Measurements from ENCODE around the gene CDK5RAP1. TPM values are rescaled to one million over a fixed set of nuclear protein-coding genes. Genes with fewer than 3 reads are reported as not detected.

Gene CDK5RAP1
- total RNA-seq, 1 donor from 2014 or later: 58.7 TPM

GRCh38 chr20:33386673-33387072 is 14.6 kb downstream of the CDK5RAP1 start:
- H3K9me3 Mint-ChIP-seq: no peaks in the 10 kb centered on the region
- no peaks in the 10 kb centered on the region for H3K4me1 Mint-ChIP-seq
- H3K36me3 Mint-ChIP-seq (ENCODE audit: low read depth): peaks cover 26% of the 10 kb centered on the region
- no peak for DNase-seq (ENCODE audit: low read depth, low spot score)
- H3K27me3 Mint-ChIP-seq (ENCODE audit: low read depth): no peaks in the 10 kb centered on the region
- TF ChIP-seq CTCF (conservative IDR thresholded peaks at IDR 0.05): no peak
- H3K4me3 Mint-ChIP-seq: no peak overlapping the region
- no peak overlapping the region for H3K27ac Mint-ChIP-seq (ENCODE audit: unreplicated experiment)

GRCh38 chr20:33377366-33377765 is 24.0 kb downstream of the CDK5RAP1 start:
- H3K9me3 Mint-ChIP-seq: no peaks in the 10 kb centered on the region
- H3K27me3 Mint-ChIP-seq (ENCODE audit: low read depth): no peaks in the 10 kb centered on the region
- H3K4me3 Mint-ChIP-seq: no peak overlapping the region
- DNase-seq (ENCODE audit: low read depth, low spot score): no peak
- H3K36me3 Mint-ChIP-seq (ENCODE audit: low read depth): peaks cover 45% of the 10 kb centered on the region
- H3K4me1 Mint-ChIP-seq: no peaks in the 10 kb centered on the region
- TF ChIP-seq CTCF (conservative IDR thresholded peaks at IDR 0.05): no peak
- H3K27ac Mint-ChIP-seq (ENCODE audit: unreplicated experiment): no peak overlapping the region

- H3K9me3 Mint-ChIP-seq: no peaks in the 10 kb centered on the region
- H3K4me1 Mint-ChIP-seq: no peaks in the 10 kb centered on the region
- no peak overlapping the region for H3K27ac Mint-ChIP-seq (ENCODE audit: unreplicated experiment)
- H3K36me3 Mint-ChIP-seq (ENCODE audit: low read depth): peaks cover 36% of the 10 kb centered on the region
- no peak for TF ChIP-seq CTCF (conservative IDR thresholded peaks at IDR 0.05)
- no peak overlapping the region for H3K4me3 Mint-ChIP-seq
- no peaks in the 10 kb centered on the region for H3K27me3 Mint-ChIP-seq (ENCODE audit: low read depth)
- DNase-seq (ENCODE audit: low read depth, low spot score): no peak
These were observed 27.3 kb downstream of the CDK5RAP1 start for GRCh38 chr20:33373735-33374605.

DNA sequence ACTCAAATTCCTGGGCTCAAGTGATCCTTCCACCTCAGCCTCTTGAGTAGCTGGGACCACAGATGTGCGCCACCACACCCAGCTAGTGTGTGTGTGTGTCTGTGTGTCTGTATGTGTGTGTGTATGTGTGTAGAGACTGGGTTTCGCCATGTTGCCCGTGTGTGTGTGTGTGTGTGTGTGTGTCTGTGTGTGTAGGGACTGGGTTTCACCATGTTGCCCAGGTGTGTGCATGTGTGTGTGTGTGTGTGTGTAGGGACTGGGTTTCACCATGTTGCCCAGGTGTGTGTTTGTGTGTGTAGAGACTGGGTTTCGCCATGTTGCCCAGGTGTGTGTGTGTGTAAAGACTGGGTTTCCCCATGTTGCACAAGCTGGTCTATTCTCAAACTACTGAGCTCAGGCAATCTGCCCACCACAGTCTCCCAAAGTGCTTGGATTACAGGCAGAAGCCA is 28.3 kb downstream of the CDK5RAP1 start:
- no peak overlapping the region for H3K27ac Mint-ChIP-seq (ENCODE audit: unreplicated experiment)
- H3K4me1 Mint-ChIP-seq: no peaks in the 10 kb centered on the region
- DNase-seq (ENCODE audit: low read depth, low spot score): no peak
- no peak for TF ChIP-seq CTCF (conservative IDR thresholded peaks at IDR 0.05)
- H3K27me3 Mint-ChIP-seq (ENCODE audit: low read depth): no peaks in the 10 kb centered on the region
- H3K9me3 Mint-ChIP-seq: no peaks in the 10 kb centered on the region
- peaks cover 26% of the 10 kb centered on the region for H3K36me3 Mint-ChIP-seq (ENCODE audit: low read depth)
- no peak overlapping the region for H3K4me3 Mint-ChIP-seq

- Mint-ChIP-seq H3K27me3 (ENCODE audit: low read depth) (no peaks in the 10 kb centered on the region), H3K27ac (ENCODE audit: unreplicated experiment) (no peak overlapping the region), H3K4me3 (no peak overlapping the region), H3K9me3 (no peaks in the 10 kb centered on the region), H3K4me1 (no peaks in the 10 kb centered on the region), H3K36me3 (ENCODE audit: low read depth) (peaks cover 23% of the 10 kb centered on the region)
- no peak for TF ChIP-seq CTCF (conservative IDR thresholded peaks at IDR 0.05)
- no peak for DNase-seq (ENCODE audit: low read depth, low spot score)
These were observed 31.0 kb downstream of the CDK5RAP1 start for GRCh38 chr20:33370291-33370690.

Data from neural crest cell (in vitro differentiated cells).